Activated CD8-positive, alpha-beta memory T cell treated with anti-CD3 and anti-CD28 coated beads, Interleukin-2, amount 50 U/mL, for 1 hour (primary cell): ENCODE measurements around the gene MAGEB17.
"Not testable (repeated sequence)": the region's sequence is repeated elsewhere in the genome, so short reads cannot be mapped to it uniquely, and the experiment has no call there.

Experiments used
- DNase-seq: peaks from one replicate; pipeline ENCODE4 v3.0.0-alpha.2; 2020; ENCODE audit errors: extremely low read depth

Gene MAGEB17

DNA sequence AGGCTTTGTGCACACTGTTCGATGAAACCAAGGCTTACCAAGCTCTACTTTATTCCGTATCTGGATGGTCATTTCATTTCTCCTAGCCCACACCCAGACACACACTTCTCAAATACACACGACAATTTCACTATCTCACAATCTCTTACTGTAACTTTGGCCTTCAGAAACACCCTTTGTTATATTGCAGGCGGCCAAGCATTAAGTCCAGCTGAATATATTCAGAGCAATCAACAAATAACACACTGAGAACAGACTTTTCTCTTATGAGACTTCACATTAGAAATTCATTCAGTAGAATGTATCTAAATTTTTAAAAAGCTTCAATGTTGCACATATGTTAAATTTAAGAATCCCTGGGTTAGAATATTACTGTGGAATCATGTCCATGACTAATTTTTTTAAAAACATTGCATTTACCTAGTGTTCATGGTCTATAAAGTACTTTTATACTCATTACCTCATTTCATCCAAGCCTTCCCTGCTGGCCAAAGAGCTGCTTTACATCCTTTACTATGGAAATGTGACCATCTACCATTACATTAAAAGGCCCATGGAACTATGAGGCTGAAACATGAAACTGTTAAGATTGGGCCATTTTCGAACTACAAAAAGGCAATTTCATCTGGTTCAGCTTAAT is 10.5 kb upstream of the MAGEB17 start:
- no peak for DNase-seq

GRCh38 chrX:16160729-16161128 is 6.6 kb upstream of the MAGEB17 start:
- DNase-seq: no peak

GRCh38 chrX:16161173-16161572 is 6.1 kb upstream of the MAGEB17 start:
- DNase-seq: not testable (repeated sequence)

GRCh38 chrX:16162391-16162790 is 4.9 kb upstream of the MAGEB17 start:
- no peak for DNase-seq

DNA sequence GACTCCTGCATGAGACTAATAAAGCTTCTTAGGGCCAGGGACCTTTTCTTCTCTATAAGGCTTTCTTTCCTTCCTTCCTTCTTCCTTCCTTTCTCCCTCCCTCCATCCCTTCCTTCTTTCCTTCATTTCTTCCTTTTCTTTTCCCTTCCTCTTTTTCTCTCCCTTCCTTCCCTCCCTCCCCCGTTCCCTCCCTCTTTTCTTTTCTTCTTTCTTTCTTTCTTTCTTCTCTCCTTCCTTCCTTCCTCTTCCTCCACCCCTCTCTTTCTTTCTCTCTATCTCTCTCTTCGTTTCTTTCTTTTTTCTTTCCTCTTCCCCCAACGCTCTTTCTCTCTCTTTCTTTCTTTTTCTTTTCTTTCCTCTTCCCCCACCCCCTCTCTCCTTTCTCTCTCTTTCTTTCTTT is 2.5 kb upstream of the MAGEB17 start:
- no peak for DNase-seq

- DNase-seq: no peak
Measured at GRCh38 chrX:16171039-16171438, 3.8 kb downstream of the MAGEB17 start.

- no peak for DNase-seq
Measured at GRCh38 chrX:16171944-16172343, 4.7 kb downstream of the MAGEB17 start.

DNA sequence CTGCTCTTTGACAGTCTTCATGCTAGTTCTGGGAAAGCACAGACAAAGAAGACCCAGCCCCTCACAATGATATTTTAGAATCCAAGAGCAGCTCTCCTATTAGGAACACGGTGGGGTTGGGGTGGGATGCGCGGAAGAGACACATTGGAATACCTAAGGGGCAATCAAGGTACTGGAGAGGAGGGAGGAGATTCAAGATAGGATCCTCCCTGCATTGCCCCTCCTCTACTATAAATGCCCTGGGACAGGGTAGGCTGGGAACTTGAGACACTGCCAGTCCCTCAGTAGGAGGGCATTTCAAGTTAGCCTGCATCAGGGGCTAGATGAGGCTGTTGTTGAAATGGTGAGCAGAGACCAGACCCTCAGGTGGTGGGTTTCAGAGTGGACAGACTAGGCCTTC is 5.1 kb downstream of the MAGEB17 start:
- no peak for DNase-seq

GRCh38 chrX:16175329-16176061 is 8.2 kb downstream of the MAGEB17 start:
- DNase-seq: no peak

- DNase-seq: no peak
Measured at GRCh38 chrX:16177260-16177659, 10.0 kb downstream of the MAGEB17 start.

DNA sequence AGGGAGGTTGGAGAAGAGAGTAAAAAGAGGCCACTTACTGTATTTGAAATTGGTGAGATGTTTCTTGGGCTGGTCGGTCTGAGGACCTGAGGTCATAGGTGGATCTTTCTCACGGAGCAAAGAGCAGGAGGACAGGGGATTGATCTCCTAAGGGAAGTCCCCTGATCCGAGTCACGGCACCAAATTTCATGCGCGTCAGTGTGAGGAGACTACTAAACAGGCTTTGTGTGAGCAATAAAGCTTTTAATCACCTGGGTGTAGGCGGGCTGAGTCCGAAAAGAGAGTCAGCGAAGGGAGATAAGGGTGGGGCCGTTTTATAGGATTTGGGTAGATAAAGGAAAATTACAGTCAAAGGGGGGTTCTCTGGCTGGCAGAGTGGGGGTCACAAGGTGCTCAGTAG is 16.6 kb downstream of the MAGEB17 start:
- not testable (repeated sequence) for DNase-seq

DNA sequence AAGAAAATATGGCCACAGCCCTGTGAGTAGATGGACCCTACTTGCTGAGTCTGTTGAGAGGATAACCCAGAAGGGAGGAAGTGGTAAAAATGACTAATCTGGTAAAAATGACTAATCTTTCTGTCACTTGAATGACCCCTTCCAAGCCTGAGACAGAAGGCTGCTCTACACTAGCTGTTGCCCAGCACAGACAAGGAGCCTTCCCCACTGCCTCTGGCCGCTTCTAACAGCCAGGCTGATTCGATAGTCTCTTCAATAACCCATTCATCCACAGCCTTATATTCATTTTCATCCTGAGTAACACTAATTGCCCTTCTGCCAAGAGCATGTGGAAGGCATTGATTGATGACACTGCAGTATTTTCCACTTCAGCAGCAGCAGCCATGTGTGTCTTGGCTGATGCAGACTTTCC is 18.4 kb downstream of the MAGEB17 start:
- DNase-seq: no peak

GRCh38 chrX:16186380-16187007 is 19.2 kb downstream of the MAGEB17 start:
- DNase-seq: no peak

DNA sequence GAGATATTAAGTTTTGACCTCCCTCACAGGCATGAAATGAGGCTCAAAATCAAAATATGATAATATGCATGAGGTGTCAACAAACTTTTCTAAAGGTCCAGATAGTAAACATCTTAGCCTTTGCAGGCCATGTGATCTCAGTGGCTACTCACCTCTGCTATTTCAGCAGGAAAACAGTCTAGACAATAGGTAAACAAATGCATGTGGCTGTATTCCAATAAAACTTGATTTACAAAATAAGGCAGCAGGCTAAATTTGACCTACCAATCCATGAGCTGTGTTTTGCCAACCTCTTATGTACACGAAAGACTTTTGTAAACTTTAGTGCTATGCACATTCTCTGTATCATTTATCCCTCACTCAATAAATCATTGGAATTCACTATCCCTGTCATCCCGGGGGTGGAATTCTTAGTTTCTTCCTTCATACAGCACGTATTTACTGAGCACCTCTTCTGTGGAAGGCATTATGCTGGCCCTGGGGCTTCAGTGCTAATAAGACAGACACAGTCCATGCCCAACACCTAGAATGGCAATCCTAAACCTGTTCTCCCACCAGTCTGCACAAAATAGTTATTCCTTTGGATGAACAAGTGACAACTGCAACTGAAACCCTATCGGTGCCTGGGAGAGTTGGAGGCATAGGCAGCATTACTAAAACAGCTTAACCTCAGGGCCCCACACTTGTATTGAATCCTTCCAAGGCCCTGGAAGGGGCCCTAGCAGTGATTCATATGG is 19.9 kb downstream of the MAGEB17 start:
- no peak for DNase-seq

DNA sequence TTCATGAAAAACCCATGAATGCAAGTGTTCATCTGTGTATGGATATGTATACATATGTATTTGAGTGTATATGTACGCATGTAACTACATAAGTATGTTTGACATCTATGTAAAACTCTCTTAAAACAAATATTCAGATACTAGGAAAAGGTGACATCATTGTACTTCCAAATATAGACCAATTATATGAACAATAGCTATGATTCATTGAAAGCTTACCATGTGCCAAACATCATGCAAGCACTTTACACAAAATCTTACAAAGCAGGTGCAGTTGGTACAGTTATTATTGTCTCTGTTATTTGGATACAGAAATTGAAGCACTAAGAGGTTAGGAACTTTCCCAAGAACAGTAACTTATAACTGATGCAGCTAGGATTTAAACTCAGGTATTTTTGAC is 21.4 kb downstream of the MAGEB17 start:
- no peak for DNase-seq

DNA sequence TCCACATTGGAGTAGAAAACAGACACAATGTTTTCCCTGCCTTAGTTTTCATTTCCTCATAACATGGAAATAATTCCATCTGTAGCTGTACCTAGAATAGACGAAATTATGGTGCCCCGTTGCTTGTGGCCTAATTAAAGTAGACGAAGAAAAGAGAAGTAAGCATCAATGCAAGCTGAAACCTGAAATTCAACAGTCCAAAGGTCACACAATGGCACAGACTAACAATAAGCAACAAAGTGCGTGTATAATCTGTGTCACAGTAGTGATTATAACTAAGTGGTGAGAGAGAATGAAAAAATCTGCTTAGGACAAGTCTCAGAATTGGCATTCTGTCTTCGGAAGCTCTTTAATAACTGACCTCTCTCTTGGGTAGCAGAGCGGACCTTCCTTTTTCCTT is 24.3 kb downstream of the MAGEB17 start:
- no peak for DNase-seq

DNA sequence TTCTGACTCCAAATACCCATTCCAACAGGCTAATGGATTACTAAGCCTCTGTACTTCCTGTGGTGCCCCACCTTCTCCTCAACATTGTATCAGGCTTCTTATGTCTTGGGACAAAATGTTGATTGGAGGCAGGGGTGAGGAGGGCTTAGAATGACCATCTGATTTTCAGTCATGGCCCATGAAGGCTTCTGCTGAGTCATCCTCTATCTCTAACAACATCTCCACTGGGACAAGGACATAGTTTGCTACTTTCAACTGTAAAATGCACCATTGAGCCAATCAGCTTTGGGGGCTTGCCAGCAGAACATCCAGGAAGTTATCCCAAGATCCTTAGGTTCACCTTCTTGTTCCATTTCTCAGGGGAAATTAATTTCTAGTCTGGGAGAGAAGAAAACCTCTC is 29.5 kb downstream of the MAGEB17 start:
- DNase-seq: no peak

- DNase-seq: no peak
Measured at GRCh38 chrX:16199343-16199742, 32.1 kb downstream of the MAGEB17 start.

DNA sequence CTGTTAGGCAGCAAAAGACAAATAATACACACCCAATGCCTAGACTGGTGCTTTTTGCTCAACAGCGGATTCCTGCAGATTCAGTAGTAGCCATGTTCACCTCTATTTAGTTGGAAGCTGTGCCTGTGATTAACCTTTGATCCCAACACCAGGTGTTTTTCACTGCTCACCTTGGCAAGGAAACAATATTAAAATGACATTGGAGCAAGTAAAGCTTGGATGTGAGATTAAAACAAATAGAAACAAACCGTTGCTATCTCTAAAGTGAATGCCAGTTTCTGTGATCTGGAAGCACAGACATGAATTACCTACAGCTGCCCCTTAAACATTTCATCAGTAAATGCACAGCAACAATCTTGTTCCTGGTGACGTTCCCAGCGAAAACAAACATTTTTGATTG is 35.7 kb downstream of the MAGEB17 start:
- DNase-seq: no peak

DNA sequence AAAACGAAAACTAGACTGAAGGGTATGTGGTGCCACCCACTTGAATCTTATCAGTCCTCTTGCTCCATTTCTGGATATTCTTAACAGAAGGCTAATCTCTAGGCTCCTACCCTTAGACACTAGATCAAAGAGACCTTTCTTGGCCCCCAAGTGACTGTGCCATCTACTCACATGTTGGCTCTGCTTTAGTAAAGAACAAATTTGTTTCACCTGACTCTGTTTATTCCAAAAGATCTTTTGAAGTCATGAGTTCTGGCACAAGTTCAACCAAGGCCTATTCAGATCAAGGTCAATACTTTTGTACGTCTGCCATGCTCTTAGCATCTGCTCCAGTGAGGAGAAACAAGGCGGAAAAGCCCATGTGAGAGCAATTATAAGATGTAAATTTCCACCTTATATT is 37.3 kb downstream of the MAGEB17 start:
- no peak for DNase-seq

GRCh38 chrX:16205840-16206239 is 38.6 kb downstream of the MAGEB17 start:
- no peak for DNase-seq

- DNase-seq: no peak
Measured at GRCh38 chrX:16207634-16208033, 40.4 kb downstream of the MAGEB17 start.

DNA sequence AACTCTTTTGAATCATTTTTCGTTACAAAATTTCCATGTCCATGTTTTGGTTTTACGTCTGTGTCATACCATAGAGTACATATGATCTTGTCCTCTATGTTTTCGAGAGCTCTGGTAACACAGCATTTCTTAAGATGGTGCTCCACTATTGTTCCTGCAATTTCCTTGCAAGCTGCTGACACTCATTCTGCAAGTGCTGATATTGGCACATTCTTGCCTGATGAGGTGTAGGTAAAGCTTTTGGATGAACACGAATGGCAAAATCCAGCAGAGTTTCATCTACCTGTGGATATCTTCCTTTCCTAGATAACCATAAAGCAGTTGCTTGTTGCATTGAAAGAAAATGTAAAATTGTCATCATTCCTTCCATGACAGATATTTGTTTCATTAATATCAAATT is 41.3 kb downstream of the MAGEB17 start:
- DNase-seq: no peak
